ENCODE measurements around the gene PDE10A. TPM values are rescaled to one million over a fixed set of nuclear protein-coding genes. Genes with fewer than 3 reads are reported as not detected.
"Not testable (repeated sequence)": the region's sequence is repeated elsewhere in the genome, so short reads cannot be mapped to it uniquely, and the experiment has no call there.

PDE10A gene
- total and polyA plus RNA-seq, 4 experiments from 2014 or later: not detected

DNA sequence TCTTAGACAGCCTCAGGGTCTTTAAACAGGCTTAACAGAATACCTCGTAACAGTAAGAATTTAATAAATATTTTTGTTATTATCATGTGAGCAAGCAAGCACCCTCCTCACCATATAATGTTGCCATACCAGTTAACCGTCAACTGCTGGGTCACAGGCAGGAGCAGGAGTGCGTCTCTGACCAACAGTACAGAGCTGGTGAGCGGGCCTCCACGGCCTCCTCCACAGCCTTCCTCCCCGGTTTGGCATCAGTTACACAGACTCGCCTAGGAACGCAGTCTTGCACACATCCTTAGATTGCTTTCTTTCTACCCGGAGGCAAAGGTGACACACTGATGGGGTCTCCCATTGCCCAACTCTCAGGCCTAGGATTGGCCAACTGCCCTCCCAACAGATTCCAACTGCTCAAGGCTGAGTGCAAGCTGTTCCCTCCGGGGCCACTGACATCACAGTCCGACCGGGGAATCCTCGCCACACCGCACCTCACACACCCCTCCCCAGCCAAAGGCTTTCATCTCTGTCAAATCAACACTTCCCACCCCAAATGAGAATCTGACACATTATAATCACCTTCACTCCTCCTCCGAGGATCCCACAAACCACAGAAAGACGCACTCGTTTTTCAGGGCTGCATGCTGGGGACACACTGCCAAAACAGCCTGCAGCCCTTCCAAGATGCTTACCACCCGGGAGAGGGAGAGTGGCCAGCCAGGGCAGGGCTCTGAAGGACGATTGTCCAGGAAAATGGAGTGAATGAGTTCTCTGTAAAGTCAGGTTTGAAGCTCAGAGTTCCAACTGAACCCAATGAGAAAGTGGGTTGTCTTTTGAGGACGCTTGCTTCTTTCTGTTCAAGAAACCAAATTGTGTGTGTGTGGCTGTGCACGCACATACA lies 63.2 kb downstream of the PDE10A start:
- Mint-ChIP-seq H3K4me3 (no peak overlapping the region), H3K27me3 (no peaks in the 10 kb centered on the region), H3K27ac (no peak overlapping the region), H3K4me1 (no peaks in the 10 kb centered on the region), H3K9me3 (peaks cover 0 to 4% (median under 1%) of the 10 kb centered on the region in 8 donors), H3K36me3 (no peaks in the 10 kb centered on the region)
- no peak overlapping the region for H3K27ac ChIP-seq (ENCODE audit: low read depth, low read length)
- H3K4me1 ChIP-seq (ENCODE audit: insufficient read depth, low read length): no peaks in the 10 kb centered on the region
- ChIA-PET POLR2A (ENCODE audit: partially characterized antibody) (no interaction called here), CTCF (ENCODE audit: partially characterized antibody) (no interaction called here)
- no peaks in the 10 kb centered on the region for H3K36me3 ChIP-seq (ENCODE audit: insufficient read depth, low read length)
- H3K4me3 ChIP-seq (ENCODE audit: low read length in 2 of 2): no peak overlapping the region
- intact Hi-C loops (cut with micrococcal nuclease): no loop called here
- H3K9me3 ChIP-seq (ENCODE audit: control insufficient read depth in 1 of 2, low read length in 2 of 2): no peaks in the 10 kb centered on the region
- H3K27me3 ChIP-seq (ENCODE audit: insufficient read depth, low read length): no peaks in the 10 kb centered on the region
- no peak for DNase-seq

DNA sequence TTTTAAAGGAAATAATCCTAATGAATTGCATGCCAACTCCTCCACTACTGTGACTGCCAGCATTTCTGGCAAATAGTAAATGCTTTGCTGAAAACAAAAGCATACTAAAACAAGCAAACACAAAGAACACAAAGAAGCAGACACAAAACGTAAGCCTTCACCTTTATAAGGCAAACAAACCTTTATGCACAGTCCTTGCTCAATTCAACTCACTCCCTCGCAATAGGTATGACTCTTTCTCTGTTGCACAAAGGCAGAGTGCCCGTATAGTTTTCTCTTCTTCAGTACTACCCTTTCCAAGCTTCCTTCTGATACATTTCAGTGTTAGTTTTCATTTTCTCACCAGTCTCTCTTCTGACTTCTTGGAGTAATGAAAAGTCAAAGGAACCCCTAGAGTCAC lies 63.9 kb downstream of the PDE10A start:
- CTCF ChIA-PET (ENCODE audit: partially characterized antibody): no interaction called here
- no peaks in the 10 kb centered on the region for H3K36me3 Mint-ChIP-seq

DNA sequence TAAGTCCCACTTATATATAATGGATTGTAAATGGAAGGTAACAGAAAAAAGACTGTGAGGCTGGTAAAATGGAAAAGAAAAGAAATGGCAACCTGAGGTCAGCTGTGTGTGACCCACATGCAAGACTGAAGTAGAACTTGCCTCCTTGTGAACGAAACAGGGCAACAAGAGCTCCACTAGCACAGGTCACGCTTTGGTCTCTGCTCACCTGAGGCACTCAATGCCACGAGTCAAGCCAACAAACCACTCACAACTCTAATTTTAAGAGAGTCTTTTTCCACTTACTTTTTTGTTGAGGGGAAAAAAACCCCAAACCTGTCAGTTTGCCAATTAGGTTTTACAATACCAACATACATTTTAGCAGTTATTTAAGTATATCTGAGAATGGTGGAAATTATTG lies 65.2 kb downstream of the PDE10A start:
- no peak for DNase-seq
- Histone ChIP-seq H3K27ac (ENCODE audit: low read depth, low read length) (no peak overlapping the region), H3K4me3 (ENCODE audit: low read length in 2 of 2) (no peak overlapping the region), H3K36me3 (ENCODE audit: insufficient read depth, low read length) (no peaks in the 10 kb centered on the region), H3K4me1 (ENCODE audit: insufficient read depth, low read length) (no peaks in the 10 kb centered on the region), H3K27me3 (ENCODE audit: insufficient read depth, low read length) (no peaks in the 10 kb centered on the region), H3K9me3 (ENCODE audit: control insufficient read depth in 1 of 2, low read length in 2 of 2) (no peaks in the 10 kb centered on the region)
- H3K36me3 Mint-ChIP-seq: no peaks in the 10 kb centered on the region
- no peaks in the 10 kb centered on the region for H3K27me3 Mint-ChIP-seq
- peaks cover 0 to 4% (median 2%) of the 10 kb centered on the region in 8 donors for H3K9me3 Mint-ChIP-seq
- no peaks in the 10 kb centered on the region for H3K4me1 Mint-ChIP-seq
- POLR2A ChIA-PET (ENCODE audit: partially characterized antibody): no interaction called here
- intact Hi-C loops (cut with micrococcal nuclease): no loop called here
- H3K4me3 Mint-ChIP-seq: no peak overlapping the region
- CTCF ChIA-PET (ENCODE audit: partially characterized antibody): no interaction called here
- no peak overlapping the region for H3K27ac Mint-ChIP-seq

More for the DNA sequence above, 63.9 kb downstream of the PDE10A start:
- Histone ChIP-seq H3K36me3 (ENCODE audit: insufficient read depth, low read length) (no peaks in the 10 kb centered on the region), H3K4me3 (ENCODE audit: low read length in 2 of 2) (no peak overlapping the region), H3K9me3 (ENCODE audit: control insufficient read depth in 1 of 2, low read length in 2 of 2) (no peaks in the 10 kb centered on the region), H3K27me3 (ENCODE audit: insufficient read depth, low read length) (no peaks in the 10 kb centered on the region), H3K27ac (ENCODE audit: low read depth, low read length) (no peak overlapping the region), H3K4me1 (ENCODE audit: insufficient read depth, low read length) (no peaks in the 10 kb centered on the region)
- Mint-ChIP-seq H3K4me1 (no peaks in the 10 kb centered on the region), H3K9me3 (peaks cover 0 to 4% (median under 1%) of the 10 kb centered on the region in 8 donors), H3K4me3 (no peak overlapping the region), H3K27ac (no peak overlapping the region), H3K27me3 (no peaks in the 10 kb centered on the region)
- no peak for DNase-seq
- intact Hi-C loops (cut with micrococcal nuclease): no loop called here
- POLR2A ChIA-PET (ENCODE audit: partially characterized antibody): no interaction called here

DNA sequence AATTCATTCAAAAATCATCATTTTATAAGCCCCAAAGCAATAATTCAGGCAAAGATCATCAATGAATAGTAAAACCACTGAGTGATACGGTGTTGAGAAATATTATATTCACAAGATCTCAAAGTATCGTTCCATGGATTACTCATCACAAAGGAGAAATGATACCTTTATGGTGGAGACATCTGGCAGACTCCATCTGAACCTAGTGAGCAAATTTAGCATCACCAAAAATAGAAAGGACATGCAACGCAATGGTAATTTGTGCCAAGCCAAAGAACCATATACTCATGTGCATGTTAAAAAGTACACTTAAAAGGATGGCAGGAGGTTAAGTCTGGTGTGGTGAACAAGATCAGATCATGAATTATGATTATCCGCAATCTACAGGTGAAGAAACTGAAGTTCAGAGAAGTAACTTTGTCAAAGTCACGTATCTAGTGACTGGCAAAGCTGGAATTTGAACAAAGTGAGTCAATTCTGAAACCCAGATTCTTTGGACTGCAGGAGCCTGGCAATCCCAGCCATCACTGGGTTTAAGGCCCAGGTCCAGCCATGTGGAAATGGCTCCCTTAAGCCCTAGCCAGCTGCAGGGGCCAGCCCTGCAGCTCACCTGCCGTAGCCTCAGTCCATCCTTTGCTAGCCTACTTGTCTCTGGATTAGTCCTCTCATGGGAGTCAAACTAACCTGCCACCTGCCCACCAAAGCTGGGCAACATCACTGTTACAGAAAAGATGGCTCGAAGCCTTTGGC lies 68.3 kb downstream of the PDE10A start:
- Histone ChIP-seq H3K36me3 (ENCODE audit: insufficient read depth, low read length) (no peaks in the 10 kb centered on the region), H3K27me3 (ENCODE audit: insufficient read depth, low read length) (no peaks in the 10 kb centered on the region), H3K9me3 (ENCODE audit: control insufficient read depth in 1 of 2, low read length in 2 of 2) (no peaks in the 10 kb centered on the region), H3K4me1 (ENCODE audit: insufficient read depth, low read length) (no peaks in the 10 kb centered on the region), H3K27ac (ENCODE audit: low read depth, low read length) (no peak overlapping the region), H3K4me3 (ENCODE audit: low read length in 2 of 2) (no peak overlapping the region)
- intact Hi-C loops (cut with micrococcal nuclease): no loop called here
- Mint-ChIP-seq H3K4me3 (no peak overlapping the region), H3K9me3 (peaks cover 0 to 6% (median under 1%) of the 10 kb centered on the region in 8 donors), H3K27me3 (no peaks in the 10 kb centered on the region), H3K36me3 (no peaks in the 10 kb centered on the region), H3K4me1 (no peaks in the 10 kb centered on the region), H3K27ac (no peak overlapping the region)
- DNase-seq: no peak
- POLR2A ChIA-PET (ENCODE audit: partially characterized antibody): no interaction called here
- CTCF ChIA-PET (ENCODE audit: partially characterized antibody): no interaction called here

DNA sequence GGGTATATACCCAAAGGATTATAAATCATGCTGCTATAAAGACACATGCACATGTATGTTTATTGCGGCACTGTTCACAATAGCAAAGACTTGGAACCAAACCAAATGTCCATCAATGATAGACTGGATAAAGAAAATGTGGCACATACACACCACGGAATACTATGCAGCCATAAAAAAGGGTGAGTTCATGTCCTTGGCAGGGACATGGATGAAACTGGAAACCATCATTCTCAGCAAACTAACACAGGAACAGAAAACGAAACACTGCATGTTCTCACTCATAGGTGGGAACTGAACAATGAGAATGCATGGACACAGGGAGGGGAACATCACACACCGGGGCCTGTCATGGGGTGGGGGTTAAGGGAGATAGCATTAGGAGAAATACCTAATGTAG lies 70.1 kb downstream of the PDE10A start:
- H3K4me1 Mint-ChIP-seq; H3K4me3 Mint-ChIP-seq; DNase-seq; H3K27me3 ChIP-seq (ENCODE audit: insufficient read depth, low read length); H3K36me3 ChIP-seq (ENCODE audit: insufficient read depth, low read length); H3K4me1 ChIP-seq (ENCODE audit: insufficient read depth, low read length); H3K4me3 ChIP-seq (ENCODE audit: low read length in 2 of 2); H3K9me3 ChIP-seq (ENCODE audit: control insufficient read depth in 1 of 2, low read length in 2 of 2); H3K27ac Mint-ChIP-seq; CTCF ChIA-PET (ENCODE audit: partially characterized antibody); H3K36me3 Mint-ChIP-seq; POLR2A ChIA-PET (ENCODE audit: partially characterized antibody); H3K9me3 Mint-ChIP-seq; H3K27ac ChIP-seq (ENCODE audit: low read depth, low read length); intact Hi-C loops (cut with micrococcal nuclease); H3K27me3 Mint-ChIP-seq: not testable (repeated sequence)

DNA sequence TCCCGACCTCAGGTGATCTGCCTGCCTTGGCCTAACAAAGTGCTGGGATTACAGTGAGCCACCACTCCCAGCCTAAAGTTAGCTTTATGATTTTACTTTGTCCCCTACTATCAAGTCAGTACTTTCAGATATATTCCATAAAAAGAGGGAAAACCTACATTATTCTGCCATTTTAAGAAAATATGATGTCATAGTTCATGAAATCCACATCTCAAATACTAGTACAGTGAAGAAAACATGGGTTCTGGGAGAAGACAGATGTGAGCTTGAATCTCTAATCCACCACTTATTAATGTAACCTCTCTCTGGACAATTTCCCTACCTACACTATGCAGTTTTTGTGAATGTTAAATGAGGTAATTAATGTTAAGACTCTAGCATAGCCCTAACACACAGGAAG lies 74.5 kb downstream of the PDE10A start:
- intact Hi-C loops (cut with micrococcal nuclease): no loop called here
- no peaks in the 10 kb centered on the region for H3K9me3 ChIP-seq (ENCODE audit: control insufficient read depth in 1 of 2, low read length in 2 of 2)
- peaks cover 0 to 2% of the 10 kb centered on the region in 2 donors for H3K27me3 Mint-ChIP-seq
- no peaks in the 10 kb centered on the region for H3K4me1 Mint-ChIP-seq
- H3K9me3 Mint-ChIP-seq: peaks cover 0 to 12% (median 3%) of the 10 kb centered on the region in 8 donors
- H3K27me3 ChIP-seq (ENCODE audit: insufficient read depth, low read length): no peaks in the 10 kb centered on the region
- ChIA-PET POLR2A (ENCODE audit: partially characterized antibody) (no interaction called here), CTCF (ENCODE audit: partially characterized antibody) (no interaction called here)
- H3K36me3 Mint-ChIP-seq: no peaks in the 10 kb centered on the region
- H3K4me3 ChIP-seq (ENCODE audit: low read length in 2 of 2): no peak overlapping the region
- H3K27ac ChIP-seq (ENCODE audit: low read depth, low read length): no peak overlapping the region
- H3K4me1 ChIP-seq (ENCODE audit: insufficient read depth, low read length): no peaks in the 10 kb centered on the region
- H3K4me3 Mint-ChIP-seq: no peak overlapping the region
- DNase-seq: no peak
- H3K27ac Mint-ChIP-seq: no peak overlapping the region
- H3K36me3 ChIP-seq (ENCODE audit: insufficient read depth, low read length): no peaks in the 10 kb centered on the region

DNA sequence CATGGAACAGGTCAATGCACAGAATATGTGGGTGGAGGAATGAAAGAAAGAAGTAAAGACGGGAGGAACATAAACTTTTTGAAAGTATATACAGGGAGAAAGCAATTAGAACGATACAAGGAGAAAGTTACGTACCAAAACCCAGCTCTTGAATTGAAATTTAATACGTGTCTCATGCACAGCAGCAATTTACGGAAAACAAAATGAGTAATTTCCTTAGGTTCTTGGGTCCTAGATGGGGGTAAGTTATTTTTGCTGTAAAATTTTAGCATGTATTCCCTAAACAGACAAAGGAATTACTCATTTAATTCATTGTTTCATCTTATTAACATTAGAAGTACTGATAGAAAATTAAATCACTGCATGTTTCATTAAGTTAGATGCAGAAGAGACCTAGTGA lies 75.8 kb downstream of the PDE10A start:
- Mint-ChIP-seq H3K27me3 (peaks cover 0 to 2% of the 10 kb centered on the region in 2 donors), H3K4me3 (no peak overlapping the region), H3K9me3 (peaks cover 0 to 7% (median 3%) of the 10 kb centered on the region in 8 donors), H3K36me3 (no peaks in the 10 kb centered on the region), H3K27ac (no peak overlapping the region), H3K4me1 (no peaks in the 10 kb centered on the region)
- H3K36me3 ChIP-seq (ENCODE audit: insufficient read depth, low read length): no peaks in the 10 kb centered on the region
- CTCF ChIA-PET (ENCODE audit: partially characterized antibody): no interaction called here
- no peaks in the 10 kb centered on the region for H3K27me3 ChIP-seq (ENCODE audit: insufficient read depth, low read length)
- POLR2A ChIA-PET (ENCODE audit: partially characterized antibody): no interaction called here
- H3K9me3 ChIP-seq (ENCODE audit: control insufficient read depth in 1 of 2, low read length in 2 of 2): no peaks in the 10 kb centered on the region
- intact Hi-C loops (cut with micrococcal nuclease): no loop called here
- H3K4me3 ChIP-seq (ENCODE audit: low read length in 2 of 2): no peak overlapping the region
- no peak overlapping the region for H3K27ac ChIP-seq (ENCODE audit: low read depth, low read length)
- no peaks in the 10 kb centered on the region for H3K4me1 ChIP-seq (ENCODE audit: insufficient read depth, low read length)
- no peak for DNase-seq
